GM10847 (cell line): ENCODE results near the gene PIAS3.

Experiments used
- POLR2A ChIP-seq: IDR thresholded peaks from 2 replicates; pipeline ENCODE4 v1.6.1; 2011; ENCODE audit not compliant: insufficient read length; ENCODE audit errors: extremely low read depth

PIAS3 gene

GRCh38 chr1:145858901-145859490, at the start of gene PIAS3:
PIAS3 (minus strand) TSS chr1:145859081; CDS start chr1:145858990, 91 bp downstream.
- TF ChIP-seq POLR2A = peak; percentile 9

GRCh38 chr1:145908653-145909052, 49.8 kb upstream of the PIAS3 start:
- no peak for TF ChIP-seq POLR2A

GRCh38 chr1:145906954-145907753, 48.3 kb upstream of the PIAS3 start:
- TF ChIP-seq POLR2A = no peak

GRCh38 chr1:145901312-145902021, 42.6 kb upstream of the PIAS3 start:
- TF ChIP-seq POLR2A = no peak

- TF ChIP-seq POLR2A = no peak
These were observed 39.9 kb upstream of the PIAS3 start for GRCh38 chr1:145898756-145899155.

GRCh38 chr1:145897969-145898368, 39.1 kb upstream of the PIAS3 start:
- TF ChIP-seq POLR2A = no peak

- TF ChIP-seq POLR2A = no peak
These were observed 36.6 kb upstream of the PIAS3 start for GRCh38 chr1:145895471-145895870.

- TF ChIP-seq POLR2A = no peak
These were observed 34.6 kb upstream of the PIAS3 start for GRCh38 chr1:145893306-145894055.

GRCh38 chr1:145892486-145893087, 33.7 kb upstream of the PIAS3 start:
- no peak for TF ChIP-seq POLR2A

GRCh38 chr1:145891587-145892485, 33.0 kb upstream of the PIAS3 start:
- TF ChIP-seq POLR2A = no peak

GRCh38 chr1:145891143-145891542, 32.3 kb upstream of the PIAS3 start:
- TF ChIP-seq POLR2A = no peak

- no peak for TF ChIP-seq POLR2A
These were observed 30.8 kb upstream of the PIAS3 start for GRCh38 chr1:145889722-145890121.

- TF ChIP-seq POLR2A = no peak
These were observed 28.8 kb upstream of the PIAS3 start for GRCh38 chr1:145887631-145888030.

GRCh38 chr1:145886816-145887215, 27.9 kb upstream of the PIAS3 start:
- no peak for TF ChIP-seq POLR2A

- TF ChIP-seq POLR2A = no peak
These were observed 27.5 kb upstream of the PIAS3 start for GRCh38 chr1:145886390-145886789.
